ENCODE results near the gene SSR3. TPM values are rescaled to one million over a fixed set of nuclear protein-coding genes. Genes with fewer than 3 reads are reported as not detected.

The SSR3 gene
- total and polyA plus RNA-seq, 2 of the 8 experiments (the other 6 are each of a cell fraction or from before 2014, with no cell fraction given) = 92.7 to 208 TPM

DNA sequence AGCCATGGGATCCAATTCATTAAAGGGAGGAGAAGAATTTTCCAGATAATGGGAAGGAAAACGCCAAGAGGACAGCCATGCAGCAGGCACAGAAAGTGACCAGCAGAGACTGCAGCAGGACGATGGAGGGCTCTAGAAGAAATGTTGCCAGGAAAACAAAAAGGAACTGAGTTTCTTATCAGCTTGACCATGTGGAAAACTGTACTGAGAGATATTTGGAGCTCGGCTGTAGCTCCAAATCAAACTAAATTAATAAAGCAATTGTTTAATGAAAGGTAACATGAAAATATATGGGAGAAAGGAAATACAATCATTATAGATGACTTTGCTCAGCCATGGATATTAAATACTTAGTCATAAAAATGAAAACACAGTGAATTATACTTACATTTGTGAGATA lies 63.7 kb downstream of the SSR3 start:
- Histone ChIP-seq H4K20me1 (replicated peaks in 1 of 2; ENCODE audit: control insufficient read depth in 1 of 2, insufficient read depth in 2 of 2, low read length in 2 of 2) (no peaks in the 10 kb centered on the region), H4K91ac (replicated peaks; ENCODE audit: insufficient read length, low read length) (no peak overlapping the region), H2BK20ac (ENCODE audit: low read length) (no peak overlapping the region), H3K79me1 (ENCODE audit: low read depth, low read length) (no peaks in the 10 kb centered on the region), H3K4ac (replicated peaks; ENCODE audit: insufficient read length, low read depth, low read length) (no peak overlapping the region), H2AFZ (ENCODE audit: low read length) (no peak overlapping the region), H3K4me3 (ENCODE audit: extremely low read depth in 1 of 4, insufficient read depth in 2 of 4, low read depth in 3 of 4, low read length in 4 of 4) (no peak overlapping the region), H3K4me2 (ENCODE audit: insufficient read depth in 1 of 2, low read depth in 2 of 2, low read length in 2 of 2) (no peak overlapping the region), H3K56ac (replicated peaks; ENCODE audit: insufficient read length, low read depth, low read length) (no peak overlapping the region), H3K18ac (ENCODE audit: extremely low read depth, low read length) (no peak overlapping the region), H3K27me3 (replicated peaks in 1 of 4; ENCODE audit: control insufficient read depth in 3 of 4, extremely low read depth in 1 of 4, insufficient read depth in 3 of 4, low read length in 3 of 4) (no peaks in the 10 kb centered on the region), H2BK120ac (replicated peaks; ENCODE audit: low read depth, low read length) (no peak overlapping the region), H3K36me3 (ENCODE audit: control insufficient read depth in 2 of 4, insufficient read depth in 4 of 4, low read length in 3 of 4) (no peaks in the 10 kb centered on the region), H3K27ac (ENCODE audit: low read depth, low read length) (no peak overlapping the region), H3K9ac (replicated peaks in 1 of 4; ENCODE audit: extremely low read depth in 1 of 4, low read depth in 3 of 4, low read length in 3 of 4) (no peak overlapping the region), H3K14ac (ENCODE audit: insufficient read length) (no peak overlapping the region), H2BK12ac (ENCODE audit: low read depth, low read length) (no peak overlapping the region), H3K23me2 (ENCODE audit: low read depth, low read length) (no peaks in the 10 kb centered on the region), H3K9me3 (ENCODE audit: insufficient read depth in 2 of 2, low read depth in 1 of 2, low read length in 1 of 2) (no peaks in the 10 kb centered on the region), H2BK15ac (ENCODE audit: low read length) (no peak overlapping the region), H3K23ac (ENCODE audit: insufficient read length) (no peak overlapping the region), H2BK5ac (ENCODE audit: low read depth, low read length) (no peak overlapping the region), H3K79me2 (ENCODE audit: control insufficient read depth in 1 of 2, insufficient read depth in 2 of 2, low read length in 2 of 2) (no peaks in the 10 kb centered on the region), H4K8ac (ENCODE audit: extremely low read depth, insufficient read depth, low read length) (no peak overlapping the region), H4K5ac (ENCODE audit: insufficient read length, low read depth, low read length) (no peak overlapping the region), H2AK5ac (ENCODE audit: low read depth, low read length) (no peak overlapping the region), H3K4me1 (replicated peaks in 1 of 4; ENCODE audit: control insufficient read depth in 3 of 4, insufficient read depth in 4 of 4, low read length in 3 of 4) (no peaks in the 10 kb centered on the region)
- ChIA-PET CTCF (ENCODE audit: partially characterized antibody) (interaction anchor here (0.8 to 3.1 kb wide), 10 partner anchors 10 to 353 kb away, joined by 3 to 14 read pairs (median 6); no protein-coding TSS in a partner anchor), POLR2A (ENCODE audit: partially characterized antibody) (interaction anchor here (0.6 kb wide), 1 partner anchor 206 kb away, joined by 3 read pairs; no protein-coding TSS in a partner anchor)
- 90% methylated on average over 3 of the region's 3 CpGs; no CpG with 5 or more reads in 1 of the 2 experiments for WGBS, 2 experiments (ENCODE audit: extremely low coverage in 1 of 2, insufficient coverage in 1 of 2, insufficient read length in 1 of 2, insufficient replicate concordance in 2 of 2, low coverage in 1 of 2, low lambda C conversion rate in 2 of 2, missing lambda C conversion rate in 1 of 2)
- no peak for DNase-seq (ENCODE audit: low read depth in 1 of 2, low spot score in 2 of 2)
- no peak for FAIRE-seq
- TF ChIP-seq SP2 (IDR thresholded peaks at IDR 0.05; ENCODE audit: low read length) (no peak), RFX5 (IDR thresholded peaks at IDR 0.05; ENCODE audit: borderline replicate concordance, low read depth, low read length) (no peak), HDAC2 (IDR thresholded peaks at IDR 0.05; ENCODE audit: borderline replicate concordance in 1 of 2, low read depth in 2 of 2, low read length in 2 of 2) (no peak), BRCA1 (IDR thresholded peaks at IDR 0.05; ENCODE audit: low read depth, low read length) (no peak), CBX5 (IDR thresholded peaks at IDR 0.05; ENCODE audit: low read depth, low read length) (no peak), BCL11A (IDR thresholded peaks at IDR 0.05; ENCODE audit: low read depth in 2 of 2, low read length in 2 of 2) (no peak), FOSL1 (IDR thresholded peaks at IDR 0.05; ENCODE audit: insufficient read depth, low read depth, low read length) (no peak), SP1 (IDR thresholded peaks at IDR 0.05; ENCODE audit: low read depth, low read length) (no peak), SIX5 (IDR thresholded peaks at IDR 0.05; ENCODE audit: low read depth, low read length) (no peak), SRF (IDR thresholded peaks at IDR 0.05; ENCODE audit: low read depth, low read length) (no peak), KDM1A (IDR thresholded peaks at IDR 0.05; ENCODE audit: borderline replicate concordance, low read length) (no peak), TCF12 (IDR thresholded peaks at IDR 0.05; ENCODE audit: low read depth, low read length) (no peak)
- TF ChIP-seq, protein P1, sequence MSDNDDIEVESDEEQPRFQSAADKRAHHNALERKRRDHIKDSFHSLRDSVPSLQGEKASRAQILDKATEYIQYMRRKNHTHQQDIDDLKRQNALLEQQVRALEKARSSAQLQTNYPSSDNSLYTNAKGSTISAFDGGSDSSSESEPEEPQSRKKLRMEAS (IDR thresholded peaks at IDR 0.05) = no peak
